ENCODE measurements around the gene CRB1.
A peak's percentile ranks its signal among the peaks of the same experiment; 100 is the strongest.

Gene CRB1

GRCh38 chr1:197438010-197438790 lies 170.1 kb downstream of the CRB1 start:
- no peak overlapping the region for H2AFZ ChIP-seq (ENCODE audit: insufficient read depth, low read length, poor library complexity)
- H2BK120ac ChIP-seq (ENCODE audit: insufficient read depth, low read length, poor library complexity), result no peak overlapping the region
- DNase-seq, result no peak
- H3K9ac ChIP-seq (ENCODE audit: low read length), result no peak overlapping the region
- no peak overlapping the region for H4K12ac ChIP-seq (ENCODE audit: low read depth, low read length)
- no peak overlapping the region for H3K18ac ChIP-seq (ENCODE audit: low read length)
- no CpG with 5 or more reads among the region's 3 CpGs for WGBS (ENCODE audit: extremely low coverage, insufficient coverage, insufficient read length)
- H4K8ac ChIP-seq (ENCODE audit: low read depth, low read length), result no peak overlapping the region
- H2BK5ac ChIP-seq (ENCODE audit: low read depth, low read length, poor library complexity), result no peak overlapping the region
- H3K36me3 ChIP-seq (ENCODE audit: control insufficient read depth in 1 of 2, insufficient read depth in 2 of 2, low read length in 2 of 2), result no peaks in the 10 kb centered on the region
- peaks cover 0 to 7% of the 10 kb centered on the region in 2 experiments for H3K4me1 ChIP-seq (ENCODE audit: control insufficient read depth in 1 of 2, insufficient read depth in 2 of 2, low read length in 2 of 2)
- no peak overlapping the region for H3K4me3 ChIP-seq (ENCODE audit: low read depth, low read length)
- H3K23ac ChIP-seq (ENCODE audit: low read length), result no peak overlapping the region
- no peaks in the 10 kb centered on the region for H3K79me1 ChIP-seq (ENCODE audit: low read length)
- no peaks in the 10 kb centered on the region for H3K79me2 ChIP-seq (ENCODE audit: control insufficient read depth, insufficient read depth, low read length, poor library complexity)
- H2BK12ac ChIP-seq (ENCODE audit: low read length), result no peak overlapping the region
- H3K14ac ChIP-seq (ENCODE audit: low read length), result no peak overlapping the region
- H3K27me3 ChIP-seq (ENCODE audit: insufficient read depth, low read length), result no peaks in the 10 kb centered on the region
- H4K91ac ChIP-seq (ENCODE audit: low read depth, low read length), result no peak overlapping the region
- H3K4me2 ChIP-seq (ENCODE audit: low read length), result no peak overlapping the region
- no peak overlapping the region for H3K4ac ChIP-seq (ENCODE audit: low read depth, low read length)
- no peaks in the 10 kb centered on the region for H3K9me3 ChIP-seq (ENCODE audit: insufficient read depth, low read depth, low read length)
- no peak overlapping the region for H3K27ac ChIP-seq (ENCODE audit: low read depth, low read length)
- H2AK5ac ChIP-seq (ENCODE audit: low read length), result no peak overlapping the region

GRCh38 chr1:197439708-197440280 lies 171.7 kb downstream of the CRB1 start:
- Histone ChIP-seq H3K4me2 (ENCODE audit: low read length) (no peak overlapping the region), H3K18ac (ENCODE audit: low read length) (no peak overlapping the region), H3K9ac (ENCODE audit: low read length) (no peak overlapping the region), H3K79me2 (ENCODE audit: control insufficient read depth, insufficient read depth, low read length, poor library complexity) (no peaks in the 10 kb centered on the region), H3K23ac (ENCODE audit: low read length) (no peak overlapping the region), H2BK12ac (ENCODE audit: low read length) (no peak overlapping the region), H4K91ac (ENCODE audit: low read depth, low read length) (no peak overlapping the region), H3K27me3 (ENCODE audit: insufficient read depth, low read length) (no peaks in the 10 kb centered on the region), H3K27ac (ENCODE audit: low read depth, low read length) (no peak overlapping the region), H2BK5ac (ENCODE audit: low read depth, low read length, poor library complexity) (no peak overlapping the region), H3K4ac (ENCODE audit: low read depth, low read length) (no peak overlapping the region), H3K4me1 (ENCODE audit: control insufficient read depth in 1 of 2, insufficient read depth in 2 of 2, low read length in 2 of 2) (peaks cover 0 to 7% of the 10 kb centered on the region in 2 experiments), H3K36me3 (ENCODE audit: control insufficient read depth in 1 of 2, insufficient read depth in 2 of 2, low read length in 2 of 2) (no peaks in the 10 kb centered on the region), H2AFZ (ENCODE audit: insufficient read depth, low read length, poor library complexity) (no peak overlapping the region), H4K8ac (ENCODE audit: low read depth, low read length) (no peak overlapping the region), H4K12ac (ENCODE audit: low read depth, low read length) (no peak overlapping the region), H3K79me1 (ENCODE audit: low read length) (no peaks in the 10 kb centered on the region), H3K9me3 (ENCODE audit: insufficient read depth, low read depth, low read length) (no peaks in the 10 kb centered on the region), H3K14ac (ENCODE audit: low read length) (no peak overlapping the region), H2AK5ac (ENCODE audit: low read length) (no peak overlapping the region), H3K4me3 (ENCODE audit: low read depth, low read length) (no peak overlapping the region), H2BK120ac (ENCODE audit: insufficient read depth, low read length, poor library complexity) (no peak overlapping the region)
- WGBS (ENCODE audit: extremely low coverage, insufficient coverage, insufficient read length), result no CpG with 5 or more reads among the region's 4 CpGs
- DNase-seq, result no peak

GRCh38 chr1:197440715-197441114 lies 172.7 kb downstream of the CRB1 start:
- Histone ChIP-seq H3K18ac (ENCODE audit: low read length) (no peak overlapping the region), H3K4me3 (ENCODE audit: low read depth, low read length) (no peak overlapping the region), H3K4ac (ENCODE audit: low read depth, low read length) (no peak overlapping the region), H3K79me2 (ENCODE audit: control insufficient read depth, insufficient read depth, low read length, poor library complexity) (no peaks in the 10 kb centered on the region), H3K14ac (ENCODE audit: low read length) (no peak overlapping the region), H3K79me1 (ENCODE audit: low read length) (no peaks in the 10 kb centered on the region), H3K4me1 (ENCODE audit: control insufficient read depth in 1 of 2, insufficient read depth in 2 of 2, low read length in 2 of 2) (peaks cover 0 to 7% of the 10 kb centered on the region in 2 experiments), H2AFZ (ENCODE audit: insufficient read depth, low read length, poor library complexity) (no peak overlapping the region), H4K91ac (ENCODE audit: low read depth, low read length) (no peak overlapping the region), H2BK5ac (ENCODE audit: low read depth, low read length, poor library complexity) (no peak overlapping the region), H2AK5ac (ENCODE audit: low read length) (no peak overlapping the region), H3K23ac (ENCODE audit: low read length) (no peak overlapping the region), H2BK12ac (ENCODE audit: low read length) (no peak overlapping the region), H3K9ac (ENCODE audit: low read length) (no peak overlapping the region), H3K27me3 (ENCODE audit: insufficient read depth, low read length) (no peaks in the 10 kb centered on the region), H3K9me3 (ENCODE audit: insufficient read depth, low read depth, low read length) (no peaks in the 10 kb centered on the region), H2BK120ac (ENCODE audit: insufficient read depth, low read length, poor library complexity) (no peak overlapping the region), H3K36me3 (ENCODE audit: control insufficient read depth in 1 of 2, insufficient read depth in 2 of 2, low read length in 2 of 2) (no peaks in the 10 kb centered on the region), H4K12ac (ENCODE audit: low read depth, low read length) (no peak overlapping the region), H4K8ac (ENCODE audit: low read depth, low read length) (no peak overlapping the region), H3K27ac (ENCODE audit: low read depth, low read length) (no peak overlapping the region), H3K4me2 (ENCODE audit: low read length) (no peak overlapping the region)
- WGBS (ENCODE audit: extremely low coverage, insufficient coverage, insufficient read length), result no CpG with 5 or more reads among the region's 2 CpGs
- DNase-seq, result peak in 1 of 2 donors; percentile 3

- no peak for DNase-seq
- no peaks in the 10 kb centered on the region for H3K79me2 ChIP-seq (ENCODE audit: control insufficient read depth, insufficient read depth, low read length, poor library complexity)
- H3K36me3 ChIP-seq (ENCODE audit: control insufficient read depth in 1 of 2, insufficient read depth in 2 of 2, low read length in 2 of 2), result no peaks in the 10 kb centered on the region
- H2AK5ac ChIP-seq (ENCODE audit: low read length), result no peak overlapping the region
- H4K91ac ChIP-seq (ENCODE audit: low read depth, low read length), result no peak overlapping the region
- peak overlapping the region; percentile 87 for H2AFZ ChIP-seq (ENCODE audit: insufficient read depth, low read length, poor library complexity)
- H2BK5ac ChIP-seq (ENCODE audit: low read depth, low read length, poor library complexity), result no peak overlapping the region
- no peak overlapping the region for H3K4me2 ChIP-seq (ENCODE audit: low read length)
- H2BK12ac ChIP-seq (ENCODE audit: low read length), result peak overlapping the region; percentile 58
- H3K4ac ChIP-seq (ENCODE audit: low read depth, low read length), result no peak overlapping the region
- H3K79me1 ChIP-seq (ENCODE audit: low read length), result no peaks in the 10 kb centered on the region
- no peak overlapping the region for H3K23ac ChIP-seq (ENCODE audit: low read length)
- H4K12ac ChIP-seq (ENCODE audit: low read depth, low read length), result no peak overlapping the region
- no peak overlapping the region for H3K27ac ChIP-seq (ENCODE audit: low read depth, low read length)
- H3K9ac ChIP-seq (ENCODE audit: low read length), result no peak overlapping the region
- H3K18ac ChIP-seq (ENCODE audit: low read length), result no peak overlapping the region
- no peak overlapping the region for H3K14ac ChIP-seq (ENCODE audit: low read length)
- no CpG with 5 or more reads among the region's 8 CpGs for WGBS (ENCODE audit: extremely low coverage, insufficient coverage, insufficient read length)
- H2BK120ac ChIP-seq (ENCODE audit: insufficient read depth, low read length, poor library complexity), result no peak overlapping the region
- H3K4me1 ChIP-seq (ENCODE audit: control insufficient read depth in 1 of 2, insufficient read depth in 2 of 2, low read length in 2 of 2), result peaks cover 0 to 7% of the 10 kb centered on the region in 2 experiments
- no peak overlapping the region for H3K4me3 ChIP-seq (ENCODE audit: low read depth, low read length)
- no peak overlapping the region for H4K8ac ChIP-seq (ENCODE audit: low read depth, low read length)
- no peaks in the 10 kb centered on the region for H3K9me3 ChIP-seq (ENCODE audit: insufficient read depth, low read depth, low read length)
- no peaks in the 10 kb centered on the region for H3K27me3 ChIP-seq (ENCODE audit: insufficient read depth, low read length)
These were observed 174.0 kb downstream of the CRB1 start for GRCh38 chr1:197441999-197442414.
